HG03159 (cell line): Measurements from ENCODE around the gene LMOD3.

Source experiments
- ATAC-seq: cut with Tn5 transposase; IDR thresholded peaks from one replicate; pipeline ENCODE4 v1.9.1; 2021; ENCODE audit warnings: mild to moderate bottlenecking, moderate library complexity; ENCODE audit not compliant: unreplicated experiment

Gene LMOD3

DNA sequence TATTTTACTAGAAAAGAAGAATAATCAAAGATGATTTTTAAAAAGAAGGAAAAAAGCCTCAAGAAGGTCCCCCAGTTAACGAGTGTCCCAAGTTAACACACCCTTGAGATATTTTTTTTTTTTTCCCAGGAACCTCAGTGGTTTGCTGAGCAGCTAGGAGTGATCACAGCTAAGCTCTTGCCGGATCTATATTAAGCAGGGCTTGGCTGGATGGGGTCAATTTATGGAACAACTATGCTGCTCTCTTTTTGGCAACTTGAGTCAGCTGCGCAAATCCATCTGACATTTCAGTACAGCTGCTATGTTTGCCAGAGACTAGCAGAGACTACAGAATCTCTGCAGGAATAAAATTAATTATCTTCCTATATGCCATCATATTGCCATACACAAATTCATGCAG, at the start of gene LMOD3:
Gene LMOD3, minus strand, starts transcription at position 193 of the 400 bp plus-strand sequence. CDS start 209 bp downstream, outside the sequence.
- no peak for ATAC-seq

DNA sequence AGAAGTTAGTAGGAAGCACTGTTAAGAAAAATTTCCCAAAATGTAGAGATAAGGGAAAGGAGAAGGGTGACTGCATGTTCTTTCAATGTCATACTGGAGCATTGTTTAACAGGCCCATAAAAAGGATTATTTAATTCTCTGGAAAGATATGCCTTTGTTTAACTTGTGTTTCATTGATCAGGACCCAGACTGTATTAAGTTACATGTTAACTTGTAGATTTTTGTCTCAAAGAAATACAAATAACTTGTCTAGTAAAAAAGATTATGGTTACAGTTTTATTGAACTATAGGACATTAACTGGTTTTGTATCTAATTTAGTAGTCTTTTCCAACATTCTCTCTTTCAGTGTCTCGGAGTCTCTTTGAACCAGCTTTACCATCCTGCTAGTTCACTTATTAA, 49.7 kb upstream of the LMOD3 start:
- no peak for ATAC-seq

DNA sequence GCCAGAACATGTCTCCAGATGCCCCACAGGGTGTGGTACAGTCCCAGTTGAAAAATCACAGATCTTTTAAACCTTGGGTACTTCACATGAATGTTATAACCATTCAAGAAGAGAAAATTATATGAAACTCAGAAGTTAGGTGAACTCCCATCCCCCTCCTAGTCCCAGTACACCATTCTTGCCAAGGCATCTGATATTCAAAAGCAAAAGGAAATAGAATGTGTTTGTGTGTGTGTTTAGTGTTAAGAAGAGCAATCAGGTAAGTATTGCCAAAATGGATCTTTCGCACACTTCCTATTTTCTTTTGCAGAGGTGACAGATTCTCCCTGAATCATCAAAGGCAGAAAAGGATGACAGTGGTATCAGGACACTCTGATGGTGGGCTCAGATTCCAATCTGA, 44.1 kb upstream of the LMOD3 start:
- no peak for ATAC-seq

DNA sequence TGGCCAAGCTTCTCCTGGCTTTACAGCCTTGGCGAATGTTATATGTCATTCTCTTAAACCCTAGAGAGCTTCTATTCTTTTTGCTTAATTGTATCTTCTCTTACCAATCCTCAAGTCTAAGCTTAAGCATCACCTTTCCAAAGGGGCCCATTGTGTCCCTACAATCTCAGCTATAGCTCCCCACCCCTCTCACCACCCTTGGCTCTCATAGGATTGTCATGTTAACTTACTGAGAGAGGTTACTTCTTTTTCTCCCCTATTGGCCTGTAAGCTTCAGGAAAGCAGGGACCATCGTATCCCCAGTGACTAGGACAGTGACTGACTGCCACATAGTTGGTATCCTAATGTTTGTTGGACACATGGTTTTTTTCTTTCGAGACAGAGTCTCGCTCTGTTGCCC, 43.3 kb upstream of the LMOD3 start:
- ATAC-seq, result no peak

DNA sequence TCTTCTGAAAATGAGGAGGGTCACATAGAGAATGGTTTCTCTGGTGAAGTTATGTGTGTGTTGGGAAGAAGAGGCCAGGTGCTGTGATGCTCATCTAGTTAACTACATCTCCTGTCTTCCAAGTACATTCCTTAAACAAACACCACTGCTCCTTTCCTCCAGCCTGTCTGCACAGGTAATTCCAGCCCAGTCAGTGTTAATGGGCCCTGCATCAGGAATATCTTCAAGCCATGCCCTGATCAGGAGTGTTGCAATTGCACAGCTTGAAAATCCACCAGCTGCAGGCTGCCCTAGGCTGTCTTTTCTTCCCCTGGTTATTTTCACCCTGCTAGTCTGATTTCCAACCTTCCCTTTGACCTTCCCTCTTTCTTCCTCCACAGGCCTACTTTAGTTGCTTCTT, 41.9 kb upstream of the LMOD3 start:
- no peak for ATAC-seq

DNA sequence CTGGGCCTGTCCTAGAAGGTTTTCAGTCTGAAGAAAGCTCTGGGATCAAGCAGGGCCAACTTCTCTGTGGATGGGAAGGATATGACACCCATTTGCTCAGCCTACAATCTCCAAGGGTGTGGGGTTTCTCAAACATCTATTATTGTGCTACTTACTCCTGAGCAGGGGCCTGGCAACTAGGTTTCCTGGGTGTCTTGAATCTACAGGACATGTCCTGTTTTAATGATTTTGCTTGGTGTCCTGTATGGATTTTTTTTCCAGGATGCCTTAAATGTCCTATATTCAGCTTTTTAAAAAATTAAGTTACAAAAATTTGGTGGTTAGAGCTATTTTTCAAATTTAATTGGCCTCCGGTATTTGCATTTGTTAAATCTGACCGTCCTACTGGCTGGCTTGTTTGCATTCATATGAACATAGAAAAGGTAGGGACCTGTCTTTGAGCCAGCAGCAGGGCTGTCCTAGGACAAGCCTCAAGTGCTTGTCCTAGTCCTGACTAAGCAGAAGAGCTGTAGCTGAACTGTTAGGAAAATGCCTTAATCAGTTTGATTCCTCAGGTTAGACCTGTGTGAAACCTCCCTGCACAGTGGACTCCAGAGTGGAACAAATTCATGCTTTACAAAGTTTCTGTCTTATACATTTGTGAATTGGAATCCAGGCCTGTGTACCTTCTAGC, 40.0 kb upstream of the LMOD3 start:
- no peak for ATAC-seq

DNA sequence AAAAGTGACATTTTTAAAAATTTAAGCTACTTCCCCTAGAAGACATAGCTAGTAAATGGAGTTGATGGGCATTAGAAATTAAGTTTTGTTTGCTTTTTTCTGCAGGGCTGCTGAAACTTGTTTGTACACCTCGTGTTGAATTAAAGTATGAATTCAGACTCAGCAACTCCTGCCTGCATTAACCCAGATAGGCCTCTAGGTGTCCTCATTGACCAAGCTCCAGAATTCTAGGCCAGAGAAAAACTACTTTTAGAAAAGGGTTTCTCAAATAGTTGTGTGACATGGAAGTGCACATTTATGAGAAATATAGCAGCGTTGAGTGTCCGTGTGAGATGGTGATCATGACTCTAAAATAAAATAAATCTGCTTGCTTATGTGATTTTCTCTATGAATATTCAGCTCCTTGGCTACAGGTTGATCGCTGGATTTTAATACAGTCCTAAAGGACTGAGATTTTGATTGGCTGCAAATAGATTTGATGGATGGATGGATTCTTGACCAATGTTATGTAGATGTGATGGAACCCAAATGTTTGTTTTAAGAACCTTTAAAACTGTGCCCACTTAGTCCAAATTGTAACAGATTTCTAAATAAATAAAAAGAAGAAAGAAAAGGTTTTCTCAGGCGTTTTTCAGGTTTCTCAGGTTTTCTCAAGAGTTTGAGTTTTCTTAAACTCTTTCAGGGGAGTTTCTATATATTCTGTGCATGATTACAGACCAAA, 39.4 kb upstream of the LMOD3 start:
- peak; percentile 73 for ATAC-seq

DNA sequence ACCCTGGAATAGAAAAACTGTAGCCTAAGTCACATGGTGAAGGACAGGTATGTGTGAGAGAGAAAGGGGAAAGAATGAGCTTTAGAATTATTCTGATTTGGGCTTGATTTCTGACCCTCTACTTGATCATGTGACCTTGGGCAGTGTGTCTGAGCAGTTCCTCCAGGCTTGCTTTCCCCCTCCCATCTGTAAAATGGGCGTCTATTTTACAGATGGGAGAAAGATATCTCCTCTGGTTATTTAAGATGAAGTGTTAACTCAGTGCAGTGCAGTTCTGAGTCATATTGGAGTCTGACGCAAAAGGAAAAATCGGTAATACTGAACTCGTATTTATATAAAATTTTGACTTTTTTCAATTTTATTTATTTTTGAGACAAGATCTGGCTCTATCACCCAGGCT, 38.1 kb upstream of the LMOD3 start:
- no peak for ATAC-seq

DNA sequence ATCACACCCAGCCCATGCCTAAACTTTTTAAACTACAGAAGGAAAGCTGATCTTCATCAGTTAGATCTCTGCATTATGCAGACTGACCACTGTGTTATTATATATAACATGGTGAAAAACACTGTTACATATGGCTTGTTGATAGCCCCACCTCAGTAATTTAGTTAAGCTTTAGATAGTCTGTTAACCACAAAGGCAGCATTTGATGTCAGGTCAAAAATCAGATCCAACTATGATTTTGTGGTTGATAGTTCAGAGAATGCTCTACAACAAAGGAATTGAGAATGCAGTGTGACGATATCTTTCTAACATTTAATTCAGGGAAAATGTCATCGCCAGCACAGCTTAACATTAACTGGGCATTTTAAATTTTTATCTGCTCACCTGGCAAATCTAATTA, 37.7 kb upstream of the LMOD3 start:
- no peak for ATAC-seq

DNA sequence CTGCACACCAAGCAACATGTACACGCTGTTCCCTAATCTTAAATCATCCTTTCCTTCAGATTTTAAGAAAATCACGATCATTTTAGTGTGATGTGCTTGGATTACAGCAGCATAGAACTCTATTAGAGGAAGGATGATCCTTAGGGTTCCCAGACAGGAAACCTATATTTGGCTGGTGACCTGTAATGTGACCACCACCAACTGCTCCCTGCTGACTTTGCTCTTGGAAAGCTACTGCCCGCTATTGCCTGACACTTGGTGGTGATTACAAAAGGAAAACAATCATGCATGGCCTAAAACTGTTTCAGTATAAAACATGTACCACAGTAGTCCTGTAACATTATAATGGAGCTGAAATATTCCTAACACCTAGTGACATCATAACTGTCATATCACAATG, 27.2 kb upstream of the LMOD3 start:
- no peak for ATAC-seq

DNA sequence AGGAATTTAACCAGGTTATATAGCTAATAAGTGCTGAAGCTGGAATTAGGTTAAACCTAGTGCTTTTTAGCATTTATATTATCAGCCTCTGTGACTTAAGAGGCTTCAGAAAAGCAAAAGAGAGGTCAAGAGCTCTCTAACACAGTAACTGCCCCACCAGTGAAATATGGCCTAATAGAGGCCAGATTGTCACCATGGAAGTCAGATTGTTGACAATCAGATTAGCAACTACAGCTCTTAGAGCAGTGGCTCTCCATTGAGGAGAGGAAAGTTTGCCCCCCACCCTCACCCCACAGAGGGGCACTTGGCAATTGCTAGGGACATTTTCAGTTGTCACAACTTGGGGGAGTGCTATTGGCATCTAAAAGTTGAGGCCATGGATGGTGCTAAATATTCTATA, 23.3 kb upstream of the LMOD3 start:
- no peak for ATAC-seq

DNA sequence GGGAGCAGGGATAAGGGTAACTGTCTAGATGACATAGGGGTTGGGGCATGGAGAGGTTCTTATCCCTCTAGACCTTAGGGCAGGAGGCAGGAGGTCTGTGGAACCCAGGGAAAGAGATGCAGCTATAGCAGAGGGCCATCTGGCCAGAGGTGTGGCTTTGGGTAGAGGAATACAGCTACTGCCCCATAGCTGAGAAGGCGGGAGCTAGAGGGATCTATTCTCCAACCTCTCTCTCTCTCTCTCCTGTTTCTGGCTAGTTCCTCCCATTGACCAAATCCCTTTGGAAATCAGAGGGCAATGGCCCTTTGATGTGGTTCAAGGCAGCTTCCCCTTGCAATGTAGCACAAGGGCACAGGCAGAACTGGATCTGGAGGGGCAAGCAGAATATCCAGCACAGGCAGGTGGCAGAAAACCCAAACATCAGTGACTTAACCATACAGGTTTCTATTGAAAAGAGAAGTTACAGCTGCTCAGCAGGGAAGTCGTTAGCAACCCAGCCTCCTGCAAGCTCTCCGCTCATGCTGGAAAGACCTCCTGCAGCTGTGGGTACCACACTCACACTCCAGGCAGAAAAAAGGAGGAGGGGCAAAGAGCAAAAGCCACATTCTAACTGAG, 22.3 kb upstream of the LMOD3 start:
- ATAC-seq, result no peak

DNA sequence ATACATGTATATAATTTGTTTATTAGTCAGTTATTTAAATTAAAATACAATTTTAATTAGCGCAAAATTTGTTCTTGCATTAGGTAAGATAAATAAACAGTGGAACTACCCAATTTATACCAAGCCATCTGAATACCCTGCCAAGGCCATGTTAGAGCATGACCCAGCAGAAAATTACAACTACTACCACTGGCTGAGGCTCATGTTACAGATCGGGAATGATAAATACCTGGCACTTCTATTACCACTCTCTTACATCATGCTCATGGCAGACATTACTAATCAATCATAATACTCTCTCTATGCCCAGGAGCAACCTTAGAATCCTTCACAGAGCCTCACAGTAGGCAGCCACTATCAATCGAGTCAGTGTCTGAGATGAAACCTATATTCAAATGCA, 21.2 kb upstream of the LMOD3 start:
- no peak for ATAC-seq

DNA sequence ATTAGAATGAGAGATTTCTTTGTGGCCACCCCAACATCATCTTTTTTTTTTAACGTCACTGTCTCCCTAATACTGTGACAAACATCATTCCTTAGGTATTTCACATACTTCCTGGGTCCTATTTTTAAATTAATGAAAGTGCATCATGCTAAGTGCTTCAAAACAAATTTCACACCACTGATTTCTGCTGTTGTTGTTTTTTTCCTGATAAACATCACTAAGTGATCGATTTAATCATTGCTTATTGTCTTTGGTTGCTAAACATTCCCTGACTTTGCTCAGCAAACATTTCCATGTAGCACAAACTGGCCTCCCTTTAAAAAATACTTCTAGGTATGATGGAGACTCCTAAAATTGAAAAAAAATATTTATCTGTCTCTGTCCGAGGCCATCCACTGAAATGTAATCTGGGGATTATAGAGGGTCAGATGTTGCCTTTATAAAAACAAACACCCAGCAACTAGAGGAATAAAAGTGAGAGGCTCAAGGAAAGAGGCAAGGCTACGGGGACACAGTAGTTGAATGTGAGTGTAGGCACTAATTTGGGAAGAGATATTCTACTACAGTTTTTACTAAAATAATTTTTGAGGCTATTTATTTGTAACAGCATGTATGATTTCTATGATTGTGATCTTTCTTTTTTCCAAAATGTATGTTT, 20.5 kb upstream of the LMOD3 start:
- no peak for ATAC-seq

DNA sequence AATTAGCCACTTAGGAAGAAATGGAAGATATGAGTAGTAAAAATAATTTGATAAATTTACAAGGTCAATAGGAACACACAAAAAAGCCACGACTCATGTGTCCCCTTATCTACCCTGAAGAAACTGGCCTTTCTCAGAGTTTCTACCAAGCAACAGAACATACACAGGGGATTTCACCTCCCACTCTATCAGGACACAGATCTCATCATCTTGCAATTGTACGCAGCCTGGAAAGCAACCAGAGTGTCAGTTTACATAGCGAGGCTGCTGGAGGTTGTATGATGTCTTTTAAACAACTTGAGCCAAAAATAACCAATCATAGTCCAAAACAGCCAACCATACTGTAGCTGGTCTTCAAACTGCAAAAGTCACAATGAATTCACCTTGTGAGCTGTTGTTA, 19.7 kb upstream of the LMOD3 start:
- ATAC-seq, result no peak

DNA sequence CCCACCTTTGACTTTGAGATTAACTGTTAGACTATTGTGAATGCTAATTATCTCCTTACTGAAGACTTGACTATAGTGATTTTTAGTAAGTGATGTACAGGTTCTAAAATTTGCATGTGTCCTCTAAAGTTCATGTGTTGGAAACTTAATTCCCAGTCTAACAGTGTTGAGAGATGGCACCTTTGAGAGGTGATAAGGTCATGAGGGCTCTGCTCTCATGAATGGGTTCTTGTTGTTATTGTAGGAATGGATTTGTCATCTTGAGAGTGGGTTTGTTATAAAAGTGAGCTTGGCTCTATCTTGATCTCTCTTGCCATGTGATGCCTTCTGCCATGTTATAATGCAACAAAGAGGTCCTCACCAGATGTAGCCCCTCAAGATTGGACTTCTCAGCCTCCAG, 18.9 kb upstream of the LMOD3 start:
- no peak for ATAC-seq

DNA sequence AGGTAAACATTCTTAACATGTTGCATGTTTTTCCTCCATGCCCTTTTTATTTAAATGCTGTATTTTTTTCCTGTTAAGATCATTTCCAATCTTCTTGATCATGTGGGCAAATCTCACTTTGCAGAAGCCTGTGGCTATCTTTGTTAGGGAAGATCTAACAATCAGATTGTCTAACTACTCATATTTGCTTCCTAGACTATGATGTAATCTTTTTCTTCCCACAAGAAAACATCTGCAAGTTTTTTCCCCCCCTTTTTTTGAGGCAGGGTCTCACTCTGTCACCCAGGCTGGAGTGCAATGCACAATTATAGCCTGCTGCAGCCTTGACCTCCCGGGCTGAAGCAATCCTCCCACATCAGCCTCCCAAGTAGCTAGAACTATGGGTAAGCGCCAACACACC, 15.0 kb upstream of the LMOD3 start:
- ATAC-seq, result no peak

DNA sequence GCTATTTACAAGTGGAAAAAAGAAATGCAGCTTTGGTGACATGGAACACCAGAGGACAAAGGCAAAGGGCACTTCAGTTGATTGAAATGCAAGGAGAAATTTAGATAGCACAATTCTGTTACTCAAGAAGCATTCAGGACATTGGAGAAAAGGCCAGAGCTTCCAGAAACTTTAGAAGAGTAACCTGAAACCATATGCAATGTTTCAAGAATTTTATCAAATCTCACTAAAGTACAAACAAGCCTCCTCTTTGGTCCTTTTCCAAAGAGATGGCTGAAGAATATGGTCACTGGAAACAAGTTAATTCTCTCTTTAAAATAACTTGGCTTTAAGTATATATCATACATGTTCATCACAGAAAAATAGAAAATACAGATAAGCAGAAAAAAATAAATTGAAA, 14.6 kb upstream of the LMOD3 start:
- ATAC-seq, result no peak

DNA sequence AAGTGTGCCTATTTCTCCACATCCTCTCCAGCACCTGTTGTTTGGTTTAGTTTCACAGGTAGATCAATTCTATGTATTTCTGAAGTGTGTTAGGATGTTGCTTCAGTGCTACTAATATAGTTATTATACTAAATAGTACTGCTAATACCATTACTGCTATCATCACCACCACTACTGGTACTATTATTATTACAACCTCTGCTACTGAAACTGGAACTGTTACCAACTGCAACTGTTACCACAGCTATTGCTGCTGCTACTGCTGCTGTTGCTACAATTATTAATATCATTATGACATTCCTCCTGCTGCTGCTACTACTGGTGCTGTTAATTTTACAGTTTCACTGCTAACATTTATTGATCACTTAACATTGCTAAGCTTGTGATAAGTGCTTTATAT, 8.3 kb upstream of the LMOD3 start:
- peak; percentile 98 for ATAC-seq

DNA sequence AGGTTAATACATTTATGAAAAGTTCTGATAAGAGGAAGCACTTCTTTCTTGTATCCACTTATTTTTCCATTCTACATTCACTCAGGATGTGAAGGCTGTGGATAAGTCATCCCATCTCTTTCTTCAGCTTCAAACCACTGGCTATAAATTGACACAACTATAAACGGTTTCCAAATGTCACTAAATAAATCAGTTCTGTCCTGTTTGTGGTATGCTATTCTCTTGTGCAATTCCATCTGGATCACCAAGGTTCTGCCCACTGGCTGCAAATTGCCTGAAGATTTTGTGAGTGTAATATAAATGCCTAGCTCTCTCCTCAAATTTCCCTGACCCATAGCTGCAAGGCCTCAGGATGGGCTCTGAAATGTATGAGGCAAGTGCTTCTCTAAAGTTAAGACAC, 7.1 kb upstream of the LMOD3 start:
- ATAC-seq, result no peak

DNA sequence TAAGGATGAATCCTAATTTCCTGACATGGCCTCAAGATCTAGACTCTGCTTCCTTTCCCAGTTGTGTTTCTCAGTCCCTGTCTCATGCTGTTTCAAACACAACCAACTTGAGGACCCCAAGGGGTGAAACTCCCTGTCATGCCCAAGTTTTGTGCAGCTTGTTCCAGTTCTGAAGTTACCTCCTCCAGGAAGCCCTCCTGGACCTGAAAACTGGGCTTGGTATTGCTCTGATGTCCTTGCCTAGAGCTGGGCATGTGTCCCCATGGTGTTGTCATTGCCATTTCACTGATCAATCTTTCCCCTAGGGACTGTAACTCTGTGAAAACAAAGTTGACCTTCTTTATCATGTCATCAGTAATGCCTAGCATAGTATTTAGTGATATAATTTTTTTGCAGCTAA, 6.1 kb upstream of the LMOD3 start:
- no peak for ATAC-seq

DNA sequence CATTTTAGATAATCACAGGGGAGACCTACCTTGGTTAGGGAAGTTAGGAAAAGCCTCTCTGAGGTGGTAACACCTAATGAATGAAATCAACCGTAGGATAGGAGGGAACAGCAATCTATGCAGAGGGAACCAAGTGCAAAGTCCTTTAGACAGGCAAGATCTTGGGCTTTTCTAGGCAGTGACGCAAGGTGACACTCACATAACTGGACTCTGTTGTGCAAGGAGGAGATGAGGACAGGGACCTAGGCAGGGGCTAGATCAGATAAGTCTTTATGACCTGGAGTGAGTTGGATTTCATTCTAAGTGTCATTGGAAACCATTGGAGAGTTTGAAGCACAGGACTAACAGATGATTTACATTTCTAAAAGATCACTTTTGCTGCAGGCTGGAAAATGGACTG, 4.6 kb upstream of the LMOD3 start:
- ATAC-seq, result no peak
